H9 (cell line): ENCODE results near the gene AGGF1. TPM values are rescaled to one million over a fixed set of nuclear protein-coding genes. Genes with fewer than 3 reads are reported as not detected.

Experiments
- DNase-seq: peaks from one replicate; pipeline ENCODE4 v3.0.0-alpha.2; 2017
- H2AFZ ChIP-seq: one replicate; pipeline ENCODE4 v1.6.1; 2013; ENCODE audit warnings: mild to moderate bottlenecking, low read length, control low read depth, moderate library complexity
- H2AK5ac ChIP-seq: 2 replicates; pipeline ENCODE4 v1.6.1; 2013; ENCODE audit warnings: low read length, control low read depth, mixed read lengths; ENCODE audit not compliant: insufficient read length
- H2BK120ac ChIP-seq: one replicate; pipeline ENCODE4 v1.6.1; 2013; ENCODE audit warnings: low read depth, mild to moderate bottlenecking, low read length, control low read depth, inconsistent platforms; ENCODE audit not compliant: poor library complexity, severe bottlenecking
- H2BK12ac ChIP-seq: 2 replicates; pipeline ENCODE4 v1.6.1; 2013; ENCODE audit warnings: low read length, control low read depth, mixed read lengths, low read depth; ENCODE audit not compliant: insufficient read length
- H2BK15ac ChIP-seq: 2 replicates; pipeline ENCODE4 v1.6.1; 2013; ENCODE audit warnings: low read depth, low read length, control low read depth
- H2BK20ac ChIP-seq: one replicate; pipeline ENCODE4 v1.6.1; 2013; ENCODE audit warnings: low read depth, mild to moderate bottlenecking, low read length, control low read depth, inconsistent platforms; ENCODE audit not compliant: poor library complexity, severe bottlenecking
- H2BK5ac ChIP-seq: 2 replicates; pipeline ENCODE4 v1.6.1; 2013; ENCODE audit warnings: low read length, control low read depth, mixed read lengths; ENCODE audit not compliant: insufficient read length
- H3K14ac ChIP-seq: 2 replicates; pipeline ENCODE4 v1.6.1; 2013; ENCODE audit warnings: low read length, control low read depth; ENCODE audit not compliant: insufficient read depth
- H3K18ac ChIP-seq: 2 replicates; pipeline ENCODE4 v1.6.1; 2013; ENCODE audit warnings: low read depth, mild to moderate bottlenecking, mixed read lengths, low read length, control low read depth; ENCODE audit not compliant: insufficient read length
- H3K23ac ChIP-seq: 2 replicates; pipeline ENCODE4 v1.6.1; 2013; ENCODE audit warnings: low read length, control low read depth, mixed read lengths, low read depth; ENCODE audit not compliant: insufficient read length
- H3K23me2 ChIP-seq: 2 replicates; pipeline ENCODE4 v1.6.1; 2013; ENCODE audit warnings: low read depth, mild to moderate bottlenecking, mixed read lengths, low read length, control low read depth; ENCODE audit not compliant: insufficient read length, poor library complexity, severe bottlenecking
- H3K27ac ChIP-seq: 2 replicates; pipeline ENCODE4 v1.5.1; 2013; ENCODE audit warnings: low read length, control low read depth, mixed read lengths, low read depth; ENCODE audit not compliant: insufficient read length
- H3K27me3 ChIP-seq: 2 replicates; pipeline ENCODE4 v1.6.1; 2013; ENCODE audit warnings: low read length, control low read depth, inconsistent platforms; ENCODE audit not compliant: insufficient read depth
- H3K4ac ChIP-seq: 2 replicates; pipeline ENCODE4 v1.6.1; 2013; ENCODE audit warnings: low read depth, mild to moderate bottlenecking, control low read depth, inconsistent platforms, low read length, moderate library complexity
- H3K4me1 ChIP-seq: 2 replicates; pipeline ENCODE4 v1.6.1; 2013; ENCODE audit warnings: low read length, control low read depth, inconsistent platforms; ENCODE audit not compliant: insufficient read depth
- H3K4me2 ChIP-seq: 2 replicates; pipeline ENCODE4 v1.6.1; 2013; ENCODE audit warnings: low read length, control low read depth, mixed read lengths; ENCODE audit not compliant: insufficient read length, insufficient read depth
- H3K56ac ChIP-seq: 2 replicates; pipeline ENCODE4 v1.6.1; 2013; ENCODE audit warnings: low read depth, mild to moderate bottlenecking, mixed read lengths, low read length, control low read depth; ENCODE audit not compliant: insufficient read length
- H3K79me1 ChIP-seq: 2 replicates; pipeline ENCODE4 v1.6.1; 2013; ENCODE audit warnings: low read depth, mild to moderate bottlenecking, moderate library complexity, low read length, control low read depth, inconsistent platforms; ENCODE audit not compliant: insufficient read depth, poor library complexity, severe bottlenecking
- H3K79me2 ChIP-seq: 2 replicates; pipeline ENCODE4 v1.6.1; 2013; ENCODE audit warnings: low read length, control low read depth, inconsistent platforms; ENCODE audit not compliant: insufficient read depth
- H3K9ac ChIP-seq: 2 replicates; pipeline ENCODE4 v1.6.1; 2013; ENCODE audit warnings: low read length, control low read depth, mixed read lengths; ENCODE audit not compliant: insufficient read length; ENCODE audit errors: extremely low read depth
- H3K9me3 ChIP-seq: one replicate; pipeline ENCODE4 v1.6.1; 2013; ENCODE audit warnings: low read depth, low read length, inconsistent platforms; ENCODE audit not compliant: control insufficient read depth
- H3T11ph ChIP-seq: one replicate; pipeline ENCODE4 v1.6.1; 2013; ENCODE audit warnings: mild to moderate bottlenecking, low read length, control low read depth, inconsistent platforms
- H4K20me1 ChIP-seq: one replicate; pipeline ENCODE4 v1.6.1; 2013; ENCODE audit not compliant: control insufficient read depth, insufficient read length, insufficient read depth
- H4K5ac ChIP-seq: 2 replicates; pipeline ENCODE4 v1.6.1; 2013; ENCODE audit warnings: low read depth, mild to moderate bottlenecking, mixed read lengths, low read length, control low read depth; ENCODE audit not compliant: insufficient read length
- H4K8ac ChIP-seq: replicated peaks from 2 replicates; pipeline ENCODE4 v1.6.1; 2013; ENCODE audit warnings: low read length, control low read depth, mixed read lengths, low read depth; ENCODE audit not compliant: insufficient read length
- H4K91ac ChIP-seq: 2 replicates; pipeline ENCODE4 v1.6.1; 2013; ENCODE audit warnings: low read depth, mild to moderate bottlenecking, moderate library complexity, mixed read lengths, low read length, control low read depth; ENCODE audit not compliant: insufficient read length
- H3K27ac Mint-ChIP-seq, 3 experiments: 2 replicates in 2 of 3; 3 replicates in 1 of 3; pipeline ENCODE4 v1.8.0; 2020 to 2021; ENCODE audit warnings: mixed read lengths in 3 of 3, mild to moderate bottlenecking in 1 of 3, moderate library complexity in 1 of 3
- H3K27me3 Mint-ChIP-seq: 2 replicates; pipeline ENCODE4 v1.8.0; 2021; ENCODE audit warnings: low read depth, mild to moderate bottlenecking, moderate library complexity, mixed read lengths
- H3K36me3 Mint-ChIP-seq, 3 experiments: 2 replicates in 2 of 3; 3 replicates in 1 of 3; pipeline ENCODE4 v1.8.0; 2020 to 2021; ENCODE audit warnings: low read depth in 3 of 3, mixed read lengths in 3 of 3; ENCODE audit not compliant: insufficient read depth in 1 of 3
- H3K4me1 Mint-ChIP-seq, 2 experiments: 2 replicates each; pipeline ENCODE4 v1.8.0; 2020; ENCODE audit warnings: mixed read lengths in 2 of 2
- H3K4me3 Mint-ChIP-seq, 2 experiments: 2 replicates in 1 of 2; 3 replicates in 1 of 2; pipeline ENCODE4 v1.8.0; 2020 to 2021; ENCODE audit warnings: mild to moderate bottlenecking in 2 of 2, mixed read lengths in 2 of 2, moderate library complexity in 1 of 2
- H3K9me3 Mint-ChIP-seq, 2 experiments: 2 replicates in 1 of 2; 3 replicates in 1 of 2; pipeline ENCODE4 v1.8.0; 2020; ENCODE audit warnings: mild to moderate bottlenecking in 2 of 2, mixed read lengths in 2 of 2, moderate library complexity in 1 of 2
- WGBS: extraction: QIAGEN DNeasy Blood & Tissue Kit; methylation state at CpG from one replicate; pipeline ENCODE4 v1.1.7; 2013; ENCODE audit warnings: missing lambda C conversion rate, low lambda C conversion rate, mixed read lengths; ENCODE audit not compliant: insufficient read length; ENCODE audit errors: extremely low coverage; 5-methylcytosine and 5-hydroxymethylcytosine counted together
- total RNA-seq: library from RNA; stranded (reverse); gene quantifications from 2 replicates; pipeline ENCODE4 v1.2.1, GENCODE V29; 2021
- TF ChIP-seq, protein P1 (sequence below): fragments of 200-600 bp; sonication (generic); conservative IDR thresholded peaks from 3 replicates; pipeline ENCODE4 v1.8.0; 2021; ENCODE audit warnings: antibody characterized with exemption, mild to moderate bottlenecking

The AGGF1 gene
- total RNA-seq, 1 experiment from 2014 or later: 13.6 TPM

DNA sequence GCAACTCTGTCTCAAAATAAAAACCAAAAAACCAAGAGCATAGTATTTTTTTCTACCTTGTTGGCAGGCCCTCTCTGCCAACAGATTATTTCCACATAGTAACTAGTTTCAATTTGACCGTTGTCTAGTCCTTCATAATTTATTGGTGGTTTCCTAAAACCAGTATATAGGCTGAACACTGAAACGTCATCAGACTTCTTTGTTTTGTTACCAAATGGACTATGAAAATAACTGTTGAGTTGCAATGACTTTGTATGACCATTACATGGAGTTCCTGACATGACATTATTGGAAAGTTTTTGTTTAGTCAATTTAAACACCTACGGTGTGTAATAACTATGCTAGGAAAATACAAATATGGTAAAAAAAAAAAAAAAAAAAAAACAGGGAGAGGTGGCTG lies 1.7 kb downstream of the AGGF1 start:
- WGBS: no CpG with 5 or more reads among the region's 3 CpGs
- no peak overlapping the region for H3K18ac ChIP-seq
- no peak overlapping the region for H3K4me2 ChIP-seq
- no peak overlapping the region for H4K5ac ChIP-seq
- Mint-ChIP-seq H3K36me3 (peaks cover 20 to 35% (median 26%) of the 10 kb centered on the region in 3 experiments), H3K27ac (no peak overlapping the region), H3K4me3 (peak overlapping the region in 1 of 2 experiments; percentile 87; a peak in 2 of 5 replicates), H3K9me3 (peaks cover 24 to 25% of the 10 kb centered on the region in 2 experiments), H3K27me3 (peaks cover 29% of the 10 kb centered on the region), H3K4me1 (peaks cover 5 to 11% of the 10 kb centered on the region in 2 experiments; a peak in 3 of 4 replicates)
- H3K27ac ChIP-seq: no peak overlapping the region
- no peak overlapping the region for H3K4ac ChIP-seq
- no peaks in the 10 kb centered on the region for H3K79me2 ChIP-seq
- no peaks in the 10 kb centered on the region for H3K27me3 ChIP-seq
- TF ChIP-seq, protein P1, sequence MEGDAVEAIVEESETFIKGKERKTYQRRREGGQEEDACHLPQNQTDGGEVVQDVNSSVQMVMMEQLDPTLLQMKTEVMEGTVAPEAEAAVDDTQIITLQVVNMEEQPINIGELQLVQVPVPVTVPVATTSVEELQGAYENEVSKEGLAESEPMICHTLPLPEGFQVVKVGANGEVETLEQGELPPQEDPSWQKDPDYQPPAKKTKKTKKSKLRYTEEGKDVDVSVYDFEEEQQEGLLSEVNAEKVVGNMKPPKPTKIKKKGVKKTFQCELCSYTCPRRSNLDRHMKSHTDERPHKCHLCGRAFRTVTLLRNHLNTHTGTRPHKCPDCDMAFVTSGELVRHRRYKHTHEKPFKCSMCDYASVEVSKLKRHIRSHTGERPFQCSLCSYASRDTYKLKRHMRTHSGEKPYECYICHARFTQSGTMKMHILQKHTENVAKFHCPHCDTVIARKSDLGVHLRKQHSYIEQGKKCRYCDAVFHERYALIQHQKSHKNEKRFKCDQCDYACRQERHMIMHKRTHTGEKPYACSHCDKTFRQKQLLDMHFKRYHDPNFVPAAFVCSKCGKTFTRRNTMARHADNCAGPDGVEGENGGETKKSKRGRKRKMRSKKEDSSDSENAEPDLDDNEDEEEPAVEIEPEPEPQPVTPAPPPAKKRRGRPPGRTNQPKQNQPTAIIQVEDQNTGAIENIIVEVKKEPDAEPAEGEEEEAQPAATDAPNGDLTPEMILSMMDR: no peak
- no peak overlapping the region for H2BK20ac ChIP-seq
- H2AFZ ChIP-seq: no peak overlapping the region
- H3K9me3 ChIP-seq: peaks cover 19% of the 10 kb centered on the region
- H2BK5ac ChIP-seq: no peak overlapping the region
- H4K8ac ChIP-seq: no peak overlapping the region
- no peaks in the 10 kb centered on the region for H3K79me1 ChIP-seq
- no peaks in the 10 kb centered on the region for H3K4me1 ChIP-seq
- no peak overlapping the region for H3K56ac ChIP-seq
- H3K9ac ChIP-seq: no peak overlapping the region
- no peak overlapping the region for H2BK15ac ChIP-seq
- no peak overlapping the region for H3T11ph ChIP-seq
- no peak overlapping the region for H3K23ac ChIP-seq
- H2BK12ac ChIP-seq: no peak overlapping the region
- H4K91ac ChIP-seq: no peak overlapping the region
- no peak overlapping the region for H2BK120ac ChIP-seq
- H3K23me2 ChIP-seq: peaks cover 7% of the 10 kb centered on the region
- H2AK5ac ChIP-seq: no peak overlapping the region
- no peak for DNase-seq
- no peak overlapping the region for H3K14ac ChIP-seq
- H4K20me1 ChIP-seq: no peaks in the 10 kb centered on the region
